Ovary (tissue), 3 donors: ENCODE measurements around the gene GATAD2A.

Source experiments
- EP300 ChIP-seq: sonication (generic); formaldehyde crosslinking; IDR thresholded peaks from one replicate; pipeline ENCODE4 v1.6.1; 2017; ENCODE audit warnings: antibody characterized with exemption
- TF ChIP-seq, protein P1 (sequence below), 3 donors: fragments of 450-650 bp in 2 of 3; fragments of 200-600 bp in 1 of 3; IDR thresholded peaks; one replicate each; pipeline versions ENCODE4 v1.5.1 to v1.8.0; 2016 to 2022; ENCODE audit warnings: antibody characterized with exemption in 3 of 3, mild to moderate bottlenecking in 1 of 3
- donor health status: DM: no; HTN: no; CAD: no.

DNA sequence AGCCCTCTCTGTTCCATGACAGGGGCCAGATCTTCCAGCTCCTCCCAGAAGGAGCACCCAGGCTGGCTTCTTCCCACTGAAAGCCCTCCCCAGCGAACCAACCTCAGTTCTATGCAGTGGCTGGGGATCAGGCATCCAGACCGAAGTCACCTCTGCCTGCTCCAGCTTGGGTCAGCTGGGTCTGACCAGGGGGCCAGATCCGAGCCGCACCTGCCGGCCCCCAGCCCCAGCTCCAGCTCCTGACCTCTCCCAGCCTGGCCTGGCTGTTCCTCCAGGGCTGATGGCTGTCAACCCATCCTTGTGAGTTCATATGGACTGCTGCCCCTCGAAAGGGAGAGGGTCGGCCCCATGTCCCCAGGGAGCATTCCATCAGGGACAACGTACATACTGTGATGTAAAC, 101.9 kb downstream of the GATAD2A start:
- TF ChIP-seq, protein P1, sequence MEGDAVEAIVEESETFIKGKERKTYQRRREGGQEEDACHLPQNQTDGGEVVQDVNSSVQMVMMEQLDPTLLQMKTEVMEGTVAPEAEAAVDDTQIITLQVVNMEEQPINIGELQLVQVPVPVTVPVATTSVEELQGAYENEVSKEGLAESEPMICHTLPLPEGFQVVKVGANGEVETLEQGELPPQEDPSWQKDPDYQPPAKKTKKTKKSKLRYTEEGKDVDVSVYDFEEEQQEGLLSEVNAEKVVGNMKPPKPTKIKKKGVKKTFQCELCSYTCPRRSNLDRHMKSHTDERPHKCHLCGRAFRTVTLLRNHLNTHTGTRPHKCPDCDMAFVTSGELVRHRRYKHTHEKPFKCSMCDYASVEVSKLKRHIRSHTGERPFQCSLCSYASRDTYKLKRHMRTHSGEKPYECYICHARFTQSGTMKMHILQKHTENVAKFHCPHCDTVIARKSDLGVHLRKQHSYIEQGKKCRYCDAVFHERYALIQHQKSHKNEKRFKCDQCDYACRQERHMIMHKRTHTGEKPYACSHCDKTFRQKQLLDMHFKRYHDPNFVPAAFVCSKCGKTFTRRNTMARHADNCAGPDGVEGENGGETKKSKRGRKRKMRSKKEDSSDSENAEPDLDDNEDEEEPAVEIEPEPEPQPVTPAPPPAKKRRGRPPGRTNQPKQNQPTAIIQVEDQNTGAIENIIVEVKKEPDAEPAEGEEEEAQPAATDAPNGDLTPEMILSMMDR (IDR thresholded peaks at IDR 0.05): no peak
- TF ChIP-seq EP300: no peak
